Measurements from ENCODE around the gene EPB41L2.
"Not testable (repeated sequence)": the region's sequence is repeated elsewhere in the genome, so short reads cannot be mapped to it uniquely, and the experiment has no call there.

EPB41L2 gene

GRCh38 chr6:131063028-131063763, at the start of gene EPB41L2:
Gene EPB41L2 (minus strand): TSS chr6:131063245. CDS start chr6:130956485, 106,760 bp downstream.
- DNase-seq (ENCODE audit: low read depth in 2 of 2): peak; percentile 45 to 68

DNA sequence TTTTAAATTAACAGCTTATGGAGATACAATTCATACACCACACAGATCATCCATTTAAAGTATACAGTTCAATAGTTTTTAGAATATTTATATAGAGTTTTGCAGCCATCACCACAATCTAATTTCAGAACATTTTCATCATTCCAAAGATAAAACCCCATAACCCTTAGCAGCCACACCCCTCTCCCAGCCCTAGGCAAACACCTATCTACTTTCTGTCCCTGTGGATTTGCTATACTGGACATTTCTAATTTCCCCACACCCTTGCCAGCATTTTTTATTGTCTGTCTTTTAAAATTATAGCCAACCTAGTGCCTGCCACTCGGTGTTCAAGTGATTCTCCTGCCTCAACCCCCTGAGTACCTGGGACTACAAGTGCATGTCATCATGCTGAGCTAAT, 49.2 kb upstream of the EPB41L2 start:
- no peak for DNase-seq (ENCODE audit: low read depth in 2 of 2)

GRCh38 chr6:131107151-131107550, 44.1 kb upstream of the EPB41L2 start:
- DNase-seq (ENCODE audit: low read depth in 2 of 2): no peak

DNA sequence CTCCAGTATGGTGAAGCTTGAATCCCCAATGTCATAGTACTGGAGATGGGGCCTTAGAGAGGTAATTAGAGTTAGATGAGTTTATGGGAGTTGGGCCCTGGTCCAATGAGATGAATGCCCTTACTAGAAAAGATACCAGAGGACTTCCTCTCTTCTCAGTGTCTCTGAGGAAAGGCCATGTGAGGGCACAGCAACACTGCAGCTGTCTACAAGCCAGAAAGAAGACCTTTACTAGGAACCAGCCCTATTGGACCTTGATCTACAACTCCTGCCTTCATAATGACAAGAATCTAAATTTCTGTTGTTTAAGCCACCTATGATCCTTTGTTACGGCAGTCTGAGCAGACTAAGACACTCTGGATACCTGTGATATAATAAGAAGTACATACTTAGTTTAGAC, 40.9 kb upstream of the EPB41L2 start:
- no peak for DNase-seq (ENCODE audit: low read depth in 2 of 2)

DNA sequence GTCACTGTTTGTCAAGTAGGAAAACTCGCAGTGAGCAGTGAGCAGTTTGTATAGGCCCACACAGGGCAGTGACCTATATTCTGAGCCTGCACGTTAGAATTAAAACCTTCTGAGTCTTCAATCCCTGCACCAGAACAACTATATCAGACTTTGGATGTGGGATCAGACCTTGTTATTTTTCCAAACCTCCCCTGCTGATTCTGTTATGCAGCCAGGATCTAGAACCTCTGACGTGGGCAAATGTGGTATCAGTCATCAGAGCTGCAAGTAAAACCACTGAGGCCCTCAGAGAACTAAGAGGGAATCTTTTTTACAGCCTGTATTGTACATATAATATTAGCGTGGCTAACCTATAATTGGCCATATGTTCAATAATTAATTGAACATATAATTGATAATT, 40.3 kb upstream of the EPB41L2 start:
- DNase-seq (ENCODE audit: low read depth in 2 of 2): no peak

- no peak for DNase-seq (ENCODE audit: low read depth in 2 of 2)
These were observed 39.1 kb upstream of the EPB41L2 start for GRCh38 chr6:131101911-131102680.

GRCh38 chr6:131096786-131097185, 33.7 kb upstream of the EPB41L2 start:
- DNase-seq (ENCODE audit: low read depth in 2 of 2): no peak

DNA sequence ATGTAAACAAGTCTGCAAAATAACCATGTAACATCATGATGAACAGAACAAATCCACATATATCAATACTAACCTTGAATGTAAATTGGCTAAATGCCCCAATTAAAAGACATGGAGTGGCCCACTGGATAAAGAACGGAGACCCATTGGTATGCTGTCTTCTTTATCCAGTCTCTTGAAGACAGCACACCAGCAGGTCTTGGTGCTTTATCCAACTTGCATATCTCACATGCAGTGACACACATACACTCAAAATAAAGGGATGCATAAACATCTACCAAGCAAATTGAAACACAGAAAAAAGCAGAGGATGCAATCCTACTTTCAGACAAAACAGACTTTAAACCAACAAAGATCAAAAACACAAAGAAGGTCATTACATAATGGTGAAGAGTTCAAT, 30.3 kb upstream of the EPB41L2 start:
- DNase-seq (ENCODE audit: low read depth in 2 of 2): no peak

GRCh38 chr6:131091944-131092343, 28.9 kb upstream of the EPB41L2 start:
- not testable (repeated sequence) for DNase-seq (ENCODE audit: low read depth in 2 of 2)

- not testable (repeated sequence) for DNase-seq (ENCODE audit: low read depth in 2 of 2)
These were observed 27.3 kb upstream of the EPB41L2 start for GRCh38 chr6:131090339-131090738.

GRCh38 chr6:131084982-131085381, 21.9 kb upstream of the EPB41L2 start:
- DNase-seq (ENCODE audit: low read depth in 2 of 2): no peak

DNA sequence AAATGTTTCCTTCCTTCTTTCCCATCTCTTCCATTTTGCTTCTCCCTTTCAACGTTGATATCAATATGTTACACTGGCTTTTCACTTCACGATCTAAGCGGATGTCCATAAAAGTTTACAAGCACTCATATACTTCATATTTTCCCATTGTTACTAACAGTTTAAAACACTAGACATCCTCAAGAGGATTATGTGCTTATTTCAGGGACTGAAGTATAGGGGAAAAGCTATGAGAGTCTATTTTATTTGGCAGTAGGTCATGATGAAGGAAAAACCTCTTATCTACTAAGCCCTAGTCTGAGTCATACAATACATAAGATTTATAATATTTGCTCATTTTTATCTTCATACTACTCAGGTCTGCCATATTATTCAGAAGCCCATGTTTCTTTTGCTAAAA, 20.6 kb upstream of the EPB41L2 start:
- no peak for DNase-seq (ENCODE audit: low read depth in 2 of 2)

GRCh38 chr6:131082335-131082734, 19.3 kb upstream of the EPB41L2 start:
- no peak for DNase-seq (ENCODE audit: low read depth in 2 of 2)

DNA sequence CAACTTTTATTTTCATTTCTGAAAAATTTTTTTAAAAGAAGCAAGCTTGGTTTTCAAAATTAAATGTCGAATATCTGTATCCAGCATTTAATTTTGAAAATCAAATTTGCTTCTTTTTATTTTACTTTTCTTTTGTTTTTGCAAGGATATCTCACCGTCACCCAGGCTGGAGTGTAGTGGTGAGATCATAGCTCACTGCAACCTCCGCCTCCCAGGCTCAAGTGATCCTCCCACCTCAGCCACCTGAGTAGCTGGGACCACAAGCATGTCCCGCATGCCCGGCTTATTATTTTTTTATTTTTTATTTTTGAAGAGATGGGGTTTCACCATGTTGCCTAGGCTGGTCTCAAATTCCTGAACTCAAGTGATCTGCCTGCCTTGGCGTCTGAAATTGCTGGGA, 17.0 kb upstream of the EPB41L2 start:
- DNase-seq (ENCODE audit: low read depth in 2 of 2): no peak

- no peak for DNase-seq (ENCODE audit: low read depth in 2 of 2)
These were observed 10.5 kb upstream of the EPB41L2 start for GRCh38 chr6:131073577-131073976.

GRCh38 chr6:131070061-131070460, 7.0 kb upstream of the EPB41L2 start:
- no peak for DNase-seq (ENCODE audit: low read depth in 2 of 2)

DNA sequence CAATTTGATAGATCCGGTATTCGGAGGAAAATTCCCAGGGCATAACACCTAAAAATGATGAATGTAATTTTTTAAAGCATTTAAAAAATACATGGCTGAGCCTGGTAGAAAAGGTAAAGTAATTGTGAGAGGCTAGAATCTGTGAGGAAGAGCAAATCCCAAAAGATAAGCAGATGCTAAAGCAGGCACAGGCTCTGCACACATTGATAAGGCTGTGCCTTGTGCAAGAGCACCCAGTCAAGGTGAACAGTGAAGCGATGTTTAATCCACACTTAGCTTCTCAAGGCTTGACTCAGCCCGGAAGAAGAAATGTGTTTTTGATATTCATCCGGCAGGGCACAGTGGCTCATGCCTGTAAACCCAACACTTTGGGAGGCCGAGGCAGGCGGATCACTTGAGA, 5.1 kb upstream of the EPB41L2 start:
- DNase-seq (ENCODE audit: low read depth in 2 of 2): no peak

DNA sequence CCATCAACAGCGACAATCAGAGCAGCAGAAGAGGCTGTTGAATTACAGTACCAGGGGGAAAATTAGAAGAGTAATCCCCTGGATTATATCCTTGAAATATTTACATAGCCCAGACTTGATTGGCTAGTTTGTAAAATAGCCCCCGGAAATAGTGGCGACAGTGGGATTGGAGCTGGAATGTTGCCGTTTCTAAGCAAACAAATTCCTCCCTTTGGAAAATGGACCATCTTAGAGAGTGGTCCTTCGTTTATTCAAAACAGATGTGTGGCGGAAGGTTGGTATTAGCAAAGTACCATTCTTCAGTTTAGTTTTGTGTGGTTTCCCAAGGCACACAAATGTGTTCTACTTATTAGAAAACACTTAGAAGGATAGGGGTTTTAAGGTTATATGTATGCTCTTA, 4.5 kb upstream of the EPB41L2 start:
- DNase-seq (ENCODE audit: low read depth in 2 of 2): no peak

- DNase-seq (ENCODE audit: low read depth in 2 of 2): no peak
These were observed 2.8 kb upstream of the EPB41L2 start for GRCh38 chr6:131065824-131066171.

DNA sequence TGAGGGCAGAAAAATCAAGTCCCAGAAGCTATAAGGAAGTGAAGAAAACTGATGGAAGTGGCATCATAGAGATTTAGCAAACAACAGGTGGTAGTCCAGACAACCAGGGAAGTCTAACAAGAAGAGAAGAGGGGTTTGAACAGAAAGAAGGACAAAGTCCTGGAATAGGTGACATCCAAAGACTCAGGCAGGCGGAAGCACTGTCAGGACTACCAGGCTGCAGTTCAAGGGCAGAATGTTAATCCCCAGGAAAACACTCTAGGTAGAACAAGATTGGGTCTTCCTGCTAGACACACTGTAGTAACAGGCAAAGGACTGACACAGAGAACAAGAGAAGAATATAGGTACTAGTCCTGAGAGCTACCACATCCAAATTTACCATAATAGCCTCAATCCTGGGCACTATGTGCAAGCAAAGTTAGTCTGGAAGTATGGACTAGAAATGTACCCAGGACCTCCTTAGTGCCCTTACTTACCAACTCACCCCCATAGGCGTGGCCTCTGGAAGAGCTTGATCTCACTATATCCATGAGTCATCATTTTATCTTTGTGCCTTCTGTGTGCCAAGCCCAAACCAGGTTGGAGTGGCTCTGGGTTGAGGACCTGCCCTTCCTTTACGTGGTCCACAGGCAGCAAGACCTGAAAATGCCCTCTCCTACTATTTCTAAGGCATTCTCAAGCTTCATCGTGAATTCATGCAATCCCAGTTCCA, 2.2 kb upstream of the EPB41L2 start:
- DNase-seq (ENCODE audit: low read depth in 2 of 2): no peak

GRCh38 chr6:131063764-131064272, 773 bp upstream of the EPB41L2 start:
- no peak for DNase-seq (ENCODE audit: low read depth in 2 of 2)

- no peak for DNase-seq (ENCODE audit: low read depth in 2 of 2)
These were observed 611 bp downstream of the EPB41L2 start for GRCh38 chr6:131062241-131063027.
